Activated T-helper 1 cell treated with anti-CD3 and anti-CD28 coated beads, Interleukin-12 subunit alpha, Interleukin-12 subunit beta, Interleukin-2, Interleukin-4 antibody, amounts not matched to agents 30 ng/mL and 10 ng/mL and 1 ng/mL, durations not matched to agents 14 hours and 24 hours and 36 hours (primary cell): ENCODE measurements around the gene C19orf67. TPM values are rescaled to one million over a fixed set of nuclear protein-coding genes. Genes with fewer than 3 reads are reported as not detected.
A peak's percentile ranks its signal among the peaks of the same experiment; 100 is the strongest.

Experiments used
- DNase-seq: peaks from one replicate; pipeline ENCODE4 v3.0.0; 2021; ENCODE audit warnings: low spot score
- H3K27ac Mint-ChIP-seq: one replicate; pipeline ENCODE4 v1.8.0; 2021; ENCODE audit warnings: mild to moderate bottlenecking, mixed read lengths
- H3K27me3 Mint-ChIP-seq: one replicate; pipeline ENCODE4 v1.8.0; 2022; ENCODE audit warnings: mild to moderate bottlenecking, moderate library complexity, mixed read lengths; ENCODE audit not compliant: insufficient read depth
- H3K36me3 Mint-ChIP-seq: one replicate; pipeline ENCODE4 v1.8.0; 2021; ENCODE audit warnings: low read depth, mixed read lengths
- H3K4me1 Mint-ChIP-seq: one replicate; pipeline ENCODE4 v1.8.0; 2021; ENCODE audit warnings: low read depth, mixed read lengths
- H3K4me3 Mint-ChIP-seq: one replicate; pipeline ENCODE4 v1.8.0; 2021; ENCODE audit warnings: mild to moderate bottlenecking, moderate library complexity, mixed read lengths
- H3K9me3 Mint-ChIP-seq: one replicate; pipeline ENCODE4 v1.8.0; 2021; ENCODE audit warnings: mixed read lengths
- intact Hi-C: fragments of 100-400 bp; cut with micrococcal nuclease; formaldehyde crosslinking; loops from one replicate; pipeline ENCODE4 v1.15.1; 2024
- total RNA-seq: library from RNA; stranded (reverse); gene quantifications from 2 replicates; pipeline ENCODE4 v1.2.3, GENCODE V29; 2022

The C19orf67 gene
- total RNA-seq, 1 donor from 2014 or later: 0.67 TPM

DNA sequence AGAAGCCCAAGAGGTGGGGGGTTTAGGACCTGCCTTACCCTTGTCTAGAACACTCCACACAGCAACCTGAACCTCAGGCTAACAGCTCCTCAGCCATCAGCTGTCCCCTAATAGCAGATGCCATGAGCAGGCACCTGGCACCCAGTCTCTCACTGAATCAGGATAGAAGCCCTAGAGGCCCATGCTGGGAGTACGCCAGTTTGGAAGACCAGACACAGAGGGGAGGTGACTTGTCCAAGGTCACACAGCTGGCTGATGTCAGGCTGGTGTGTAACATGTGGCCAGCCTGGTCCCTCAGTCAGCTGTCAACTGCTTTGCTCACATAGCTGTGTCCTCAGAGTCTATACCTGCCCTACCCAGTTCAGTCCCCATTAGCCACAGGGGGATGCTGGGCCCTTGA, 17.7 kb upstream of the C19orf67 start:
- H3K36me3 Mint-ChIP-seq: peaks cover 8% of the 10 kb centered on the region
- H3K4me3 Mint-ChIP-seq: no peak overlapping the region
- H3K27ac Mint-ChIP-seq: no peak overlapping the region
- no peaks in the 10 kb centered on the region for H3K9me3 Mint-ChIP-seq
- DNase-seq: no peak
- H3K4me1 Mint-ChIP-seq: no peaks in the 10 kb centered on the region
- intact Hi-C loops: no loop called here
- H3K27me3 Mint-ChIP-seq: no peaks in the 10 kb centered on the region

DNA sequence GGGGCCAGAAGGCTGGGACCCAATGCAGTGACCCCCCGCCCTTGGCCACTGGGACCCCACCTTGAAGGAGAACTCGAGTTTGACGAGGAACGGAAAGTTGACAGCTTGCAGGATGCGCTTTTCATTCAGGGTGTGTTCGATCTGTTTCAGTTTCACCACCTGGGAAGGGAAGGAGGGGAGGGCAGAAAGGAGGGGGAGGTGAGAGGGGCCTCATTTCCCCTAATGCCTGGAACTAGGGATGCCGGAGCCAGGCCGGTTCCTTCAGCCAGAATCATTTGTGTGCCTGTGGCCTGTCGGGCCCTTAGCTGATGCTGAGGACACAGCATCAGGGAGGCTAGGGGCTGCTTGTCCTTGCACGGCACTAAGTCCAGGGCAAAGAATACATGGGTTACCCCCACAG, 17.2 kb upstream of the C19orf67 start:
- H3K27ac Mint-ChIP-seq: no peak overlapping the region
- no peaks in the 10 kb centered on the region for H3K4me1 Mint-ChIP-seq

DNA sequence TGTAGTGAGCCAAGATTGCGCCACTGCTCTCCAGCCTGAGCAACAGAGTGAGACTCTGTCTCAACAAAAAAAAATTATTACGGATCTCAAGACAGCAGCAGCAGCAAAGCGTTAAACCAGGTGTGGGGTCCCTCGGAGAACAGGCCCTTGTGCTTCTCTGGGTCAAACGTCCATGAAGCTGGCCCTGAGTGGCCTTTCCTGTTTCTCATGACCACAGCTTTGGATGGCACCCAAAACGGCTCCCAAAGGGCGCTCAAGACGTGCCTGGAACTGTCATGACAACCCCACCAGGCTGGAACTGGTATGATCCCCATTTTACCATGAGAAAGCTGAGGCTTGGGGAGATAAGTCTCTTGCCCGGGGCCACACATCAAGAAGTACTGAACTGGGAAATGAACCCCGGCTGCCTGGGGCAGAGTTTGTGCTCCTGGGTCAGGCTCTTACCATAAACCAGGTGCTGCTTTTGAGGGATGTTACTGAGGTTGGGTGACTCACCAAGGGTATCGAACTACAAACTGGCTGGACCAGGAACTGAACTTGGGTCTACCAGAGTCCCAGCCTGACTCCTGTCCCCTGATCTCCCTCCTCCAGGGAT, 16.6 kb upstream of the C19orf67 start:
- intact Hi-C loops: no loop called here
- H3K4me3 Mint-ChIP-seq: no peak overlapping the region
- no peak overlapping the region for H3K27ac Mint-ChIP-seq
- H3K27me3 Mint-ChIP-seq: no peaks in the 10 kb centered on the region
- no peaks in the 10 kb centered on the region for H3K4me1 Mint-ChIP-seq
- peaks cover 13% of the 10 kb centered on the region for H3K36me3 Mint-ChIP-seq
- H3K9me3 Mint-ChIP-seq: no peaks in the 10 kb centered on the region
- DNase-seq: no peak

More for the DNA sequence above, 17.2 kb upstream of the C19orf67 start:
- DNase-seq: no peak
- Mint-ChIP-seq H3K4me3 (no peak overlapping the region), H3K9me3 (no peaks in the 10 kb centered on the region), H3K36me3 (peaks cover 12% of the 10 kb centered on the region), H3K27me3 (no peaks in the 10 kb centered on the region)
- intact Hi-C loops: no loop called here

DNA sequence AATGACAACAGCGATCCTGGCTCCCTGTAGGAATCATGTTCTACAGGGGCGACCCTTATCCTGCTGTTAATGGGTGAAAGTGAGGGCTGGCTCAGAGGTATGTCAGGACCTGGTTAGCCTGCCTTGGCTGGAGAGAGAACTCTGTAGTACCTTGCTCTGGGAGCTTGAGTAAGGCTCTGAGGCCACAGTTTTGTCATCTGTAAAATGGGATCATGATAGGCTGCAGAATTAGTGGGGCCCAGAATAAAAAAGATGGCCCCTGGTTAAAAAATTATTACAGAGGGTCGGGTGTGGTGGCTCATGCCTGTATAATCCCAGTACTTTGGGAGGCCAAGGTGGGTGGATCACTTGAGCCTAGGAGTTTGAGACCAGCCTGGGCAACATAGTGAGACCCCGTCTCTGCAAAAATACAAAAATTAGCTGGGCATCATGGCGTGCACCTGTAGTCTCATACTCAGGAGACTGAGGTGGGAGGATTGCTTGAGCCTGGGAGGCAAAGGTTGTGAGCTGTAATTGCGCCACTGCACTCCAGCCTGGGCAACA, 15.5 kb upstream of the C19orf67 start:
- intact Hi-C loops: no loop called here
- no peaks in the 10 kb centered on the region for H3K9me3 Mint-ChIP-seq
- no peak for DNase-seq
- H3K4me3 Mint-ChIP-seq: no peak overlapping the region
- H3K4me1 Mint-ChIP-seq: no peaks in the 10 kb centered on the region
- no peaks in the 10 kb centered on the region for H3K27me3 Mint-ChIP-seq
- H3K36me3 Mint-ChIP-seq: peaks cover 19% of the 10 kb centered on the region
- H3K27ac Mint-ChIP-seq: no peak overlapping the region

- H3K9me3 Mint-ChIP-seq: peaks cover 7% of the 10 kb centered on the region
- DNase-seq: no peak
- no peak overlapping the region for H3K27ac Mint-ChIP-seq
- no peaks in the 10 kb centered on the region for H3K27me3 Mint-ChIP-seq
- no peak overlapping the region for H3K4me3 Mint-ChIP-seq
- peaks cover 26% of the 10 kb centered on the region for H3K36me3 Mint-ChIP-seq
- intact Hi-C loops: no loop called here
- H3K4me1 Mint-ChIP-seq: no peaks in the 10 kb centered on the region
Measured at GRCh38 chr19:14097532-14098151, 12.1 kb upstream of the C19orf67 start.

GRCh38 chr19:14096272-14096992, 10.8 kb upstream of the C19orf67 start:
- peaks cover 7% of the 10 kb centered on the region for H3K9me3 Mint-ChIP-seq
- intact Hi-C loops: no loop called here
- H3K36me3 Mint-ChIP-seq: peaks cover 32% of the 10 kb centered on the region
- H3K27me3 Mint-ChIP-seq: no peaks in the 10 kb centered on the region
- DNase-seq: no peak
- peaks cover 8% of the 10 kb centered on the region for H3K4me1 Mint-ChIP-seq
- no peak overlapping the region for H3K27ac Mint-ChIP-seq
- no peak overlapping the region for H3K4me3 Mint-ChIP-seq

DNA sequence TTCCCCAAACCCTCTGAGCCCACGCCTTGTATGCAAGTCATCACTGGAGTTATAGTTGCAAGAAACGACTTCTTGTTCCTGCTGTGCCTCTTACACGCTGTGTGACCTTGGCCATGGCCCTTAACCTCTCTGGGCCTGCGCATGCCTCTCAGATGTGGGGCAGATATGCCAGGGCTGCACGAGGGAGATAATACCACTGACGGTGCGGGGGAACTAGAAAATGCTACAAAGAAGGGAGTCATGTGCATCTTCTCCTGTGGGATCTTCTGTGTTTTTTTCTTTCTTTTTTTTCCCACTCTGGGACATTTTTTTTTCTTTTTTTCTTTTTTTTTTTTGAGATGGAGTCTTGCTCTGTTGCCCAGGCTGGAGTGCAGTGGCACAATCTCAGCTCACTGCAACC, 9.3 kb upstream of the C19orf67 start:
- no peak for DNase-seq
- Mint-ChIP-seq H3K4me1 (peaks cover 11% of the 10 kb centered on the region), H3K9me3 (peaks cover 7% of the 10 kb centered on the region), H3K36me3 (peaks cover 29% of the 10 kb centered on the region), H3K4me3 (no peak overlapping the region), H3K27ac (no peak overlapping the region), H3K27me3 (no peaks in the 10 kb centered on the region)
- intact Hi-C loops: no loop called here

DNA sequence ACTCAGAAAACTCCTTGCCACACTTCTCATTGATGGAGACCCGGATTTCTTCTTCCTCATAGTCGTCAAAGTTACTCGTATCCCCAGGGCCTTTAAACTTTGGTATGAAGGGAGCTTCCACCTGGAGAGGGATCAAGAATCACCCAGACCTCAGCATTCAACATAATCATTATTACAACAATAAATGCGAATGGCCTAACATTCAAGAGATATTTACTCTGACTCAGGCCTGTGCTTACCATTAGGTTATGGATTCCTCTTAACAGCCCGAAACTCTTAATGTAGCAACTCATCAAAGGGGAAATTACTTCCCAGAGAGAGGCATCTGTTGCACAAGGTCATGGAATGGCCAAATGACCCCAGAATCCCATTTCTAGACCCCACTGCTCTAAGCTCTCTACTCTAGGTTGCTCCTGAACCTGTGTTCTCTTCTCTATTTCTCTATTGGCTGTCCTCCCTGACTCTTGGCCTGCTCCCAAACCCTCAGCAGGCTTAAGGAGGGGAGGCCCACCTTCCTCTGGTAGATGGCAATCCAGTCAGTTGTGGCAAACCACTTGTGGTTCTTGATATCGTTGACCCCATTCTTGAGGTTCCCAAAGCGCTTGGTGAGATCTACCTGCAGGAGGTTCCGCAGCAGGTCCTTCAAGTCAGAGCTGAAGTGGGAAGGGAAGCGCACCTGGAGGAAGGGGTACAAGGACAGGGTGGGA, 7.7 kb upstream of the C19orf67 start:
- Mint-ChIP-seq H3K9me3 (peaks cover 7% of the 10 kb centered on the region), H3K4me1 (peaks cover 16% of the 10 kb centered on the region), H3K4me3 (peak overlapping the region; percentile 57), H3K27ac (peak overlapping the region; percentile 23), H3K27me3 (no peaks in the 10 kb centered on the region), H3K36me3 (peaks cover 39% of the 10 kb centered on the region)
- no peak for DNase-seq
- intact Hi-C loops: no loop called here

GRCh38 chr19:14091813-14092462, 6.4 kb upstream of the C19orf67 start:
- Mint-ChIP-seq H3K9me3 (peaks cover 7% of the 10 kb centered on the region), H3K27ac (peak overlapping the region; percentile 100), H3K4me1 (peaks cover 16% of the 10 kb centered on the region), H3K36me3 (peaks cover 39% of the 10 kb centered on the region), H3K4me3 (peak overlapping the region; percentile 99), H3K27me3 (no peaks in the 10 kb centered on the region)
- DNase-seq: no peak
- intact Hi-C loops: loop anchor here (1.0 to 2.0 kb wide), 4 partner anchors 11 to 45 kb away; partner anchors contain the start of gene PRKACA

- intact Hi-C loops: loop anchor here (1.0 to 2.0 kb wide), 4 partner anchors 10 to 46 kb away; partner anchors contain the start of gene PRKACA
- Mint-ChIP-seq H3K27ac (peak overlapping the region; percentile 100), H3K27me3 (no peaks in the 10 kb centered on the region), H3K4me3 (peak overlapping the region; percentile 99), H3K36me3 (peaks cover 35% of the 10 kb centered on the region), H3K9me3 (peaks cover 7% of the 10 kb centered on the region), H3K4me1 (peaks cover 16% of the 10 kb centered on the region)
- DNase-seq: peak; percentile 74
Measured at GRCh38 chr19:14091081-14091812, 5.7 kb upstream of the C19orf67 start.

GRCh38 chr19:14090509-14091080, 5.0 kb upstream of the C19orf67 start, which contains the start of gene SAMD1:
TSS of gene SAMD1 (minus strand) at chr19:14090751.
- intact Hi-C loops: loop anchor here (1.0 to 2.0 kb wide), 4 partner anchors 9 to 47 kb away; partner anchors contain the start of gene PRKACA
- Mint-ChIP-seq H3K4me3 (peak within 1 kb of the TSS; percentile 99), H3K27me3 (no peaks in the 10 kb centered on the region)

More at GRCh38 chr19:14090509-14091080, 5.0 kb upstream of the C19orf67 start, which contains the start of gene SAMD1:
- H3K27ac Mint-ChIP-seq: peak within 1 kb of the TSS; percentile 100
- peaks cover 16% of the 10 kb centered on the region for H3K4me1 Mint-ChIP-seq
- peaks cover 7% of the 10 kb centered on the region for H3K9me3 Mint-ChIP-seq
- DNase-seq: peak; percentile 62
- H3K36me3 Mint-ChIP-seq: peaks cover 35% of the 10 kb centered on the region
